HG02798 (cell line): Measurements from ENCODE around the gene TMEM63A.
"Not testable (repeated sequence)": the region's sequence is repeated elsewhere in the genome, so short reads cannot be mapped to it uniquely, and the experiment has no call there.

ENCODE experiments used
- ATAC-seq: cut with Tn5 transposase; IDR thresholded peaks from one replicate; pipeline ENCODE4 v1.9.1; 2021; ENCODE audit warnings: mild to moderate bottlenecking; ENCODE audit not compliant: unreplicated experiment, poor library complexity

The TMEM63A gene

DNA sequence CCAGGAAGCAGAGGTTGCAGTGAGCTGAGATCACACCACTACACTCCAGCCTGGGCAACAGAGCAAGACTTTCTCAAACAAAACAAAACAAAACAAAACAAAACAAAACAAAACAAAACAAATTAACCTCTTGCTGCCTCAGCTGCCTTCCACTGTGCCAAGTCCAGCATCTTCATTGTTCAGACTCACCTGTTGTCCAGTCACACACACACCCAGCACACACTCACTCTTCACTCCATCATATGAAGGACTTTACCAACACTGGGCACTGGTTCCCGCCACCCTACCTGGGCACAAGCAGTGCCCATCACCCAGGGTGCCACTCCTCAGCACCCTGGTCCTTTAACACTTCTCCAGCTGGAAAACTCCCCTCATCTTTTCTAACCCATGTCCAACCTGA, 27.3 kb upstream of the TMEM63A start:
- no peak for ATAC-seq

DNA sequence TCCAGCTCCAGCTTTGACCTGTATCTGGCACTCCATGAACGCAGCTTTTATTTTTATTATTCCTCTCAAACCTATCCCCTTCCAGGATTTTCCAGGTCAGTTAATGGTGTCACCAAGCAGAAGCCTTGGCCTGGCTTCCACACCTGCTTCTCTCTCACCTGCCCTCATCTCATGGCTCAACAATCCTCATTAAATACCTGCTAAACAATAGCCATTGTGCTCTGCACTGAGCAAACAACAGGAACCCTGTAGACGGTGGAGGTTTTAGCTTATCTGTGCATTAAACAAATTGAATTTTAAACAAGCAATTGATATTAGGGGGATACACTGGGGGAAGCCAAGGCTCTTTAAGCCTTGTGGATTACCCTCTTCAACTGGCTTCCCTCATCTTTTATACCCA, 26.6 kb upstream of the TMEM63A start:
- no peak for ATAC-seq

DNA sequence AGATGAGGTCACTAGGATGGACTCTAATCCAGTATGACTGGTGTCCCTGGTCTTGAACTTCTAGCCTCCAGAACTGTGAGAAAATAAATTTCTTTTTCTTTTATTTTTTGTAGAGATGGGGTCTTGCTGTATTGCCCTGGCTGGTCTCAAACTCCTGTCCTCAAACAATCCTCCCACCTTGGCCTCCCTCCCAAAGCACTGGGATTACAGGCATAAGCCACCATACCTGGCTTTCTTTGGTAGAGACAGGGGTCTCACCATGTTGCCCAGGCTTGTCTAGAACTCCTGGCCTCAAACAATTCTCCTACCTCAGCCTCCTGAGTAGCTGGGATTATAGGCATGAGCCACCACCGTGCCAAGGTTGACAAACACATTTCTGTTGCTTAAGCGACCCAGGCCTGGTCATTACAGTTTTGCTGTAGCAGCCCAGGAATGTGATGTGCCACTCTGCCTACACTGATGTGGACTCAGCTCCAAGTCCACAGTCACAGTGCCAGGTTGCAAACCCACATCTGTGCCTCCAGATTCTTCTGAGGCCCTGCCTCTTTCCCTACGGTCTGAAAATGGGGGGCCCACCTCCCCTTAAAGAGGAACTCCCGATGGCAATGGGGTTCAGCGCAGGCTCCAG, 25.9 kb upstream of the TMEM63A start:
- ATAC-seq: no peak

DNA sequence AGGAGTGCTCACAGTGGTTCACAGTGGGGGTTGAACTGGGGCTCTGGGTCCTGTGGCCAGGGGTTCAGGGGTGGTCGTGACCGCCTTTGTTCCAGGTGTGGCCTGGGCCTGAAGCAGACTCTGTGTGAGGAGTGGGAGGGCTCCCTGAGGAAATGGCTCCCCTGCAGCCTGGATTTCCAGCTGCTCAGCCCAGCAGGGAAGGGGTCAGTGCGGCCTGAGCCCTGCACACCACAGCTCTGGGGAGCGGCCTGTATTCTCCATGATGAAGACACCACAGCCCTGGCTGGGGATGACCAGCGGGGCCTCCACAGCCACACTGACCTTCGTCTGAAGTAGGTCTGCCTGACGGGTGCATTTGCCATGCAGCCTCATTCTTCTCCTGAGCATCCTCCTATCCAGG, 25.2 kb upstream of the TMEM63A start:
- ATAC-seq: no peak

DNA sequence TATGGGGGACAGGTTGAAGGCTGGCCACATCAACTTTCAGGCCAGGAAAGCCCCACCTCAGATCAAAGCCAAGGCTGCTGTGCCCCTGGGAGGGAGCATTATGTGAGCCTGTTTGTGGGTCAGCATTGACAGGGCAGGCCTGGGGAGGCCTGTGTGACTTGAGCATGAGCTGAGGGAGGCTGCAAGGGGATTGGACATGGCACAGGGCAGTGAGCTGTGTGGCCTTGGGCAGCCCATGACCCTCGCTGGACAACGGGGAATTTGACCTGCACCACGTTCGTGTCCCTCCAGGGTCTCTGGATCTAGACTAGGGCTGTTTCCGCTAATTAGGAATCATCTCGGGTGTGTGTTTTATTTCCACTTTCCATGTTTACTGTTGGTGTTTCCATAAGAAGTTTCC, 24.3 kb upstream of the TMEM63A start:
- ATAC-seq: no peak

DNA sequence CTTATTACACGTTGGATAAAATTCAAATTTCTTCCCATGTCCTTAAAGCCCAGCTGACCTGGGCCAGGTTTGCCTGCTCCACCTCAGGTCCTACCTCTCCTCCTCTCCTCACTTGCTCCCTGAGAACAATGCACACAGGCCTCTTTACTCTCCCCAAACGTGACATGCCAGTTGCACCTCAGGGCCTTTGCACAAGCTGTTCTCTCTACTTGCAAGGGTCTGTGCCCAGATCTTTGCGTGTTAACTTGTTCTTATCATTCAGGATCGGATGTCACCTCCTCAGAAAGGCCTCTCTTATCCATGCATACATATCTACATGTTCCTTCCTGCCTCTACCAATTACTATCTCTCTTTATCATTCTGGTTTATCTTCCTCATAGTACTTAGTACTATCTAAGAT, 21.4 kb upstream of the TMEM63A start:
- ATAC-seq: no peak

DNA sequence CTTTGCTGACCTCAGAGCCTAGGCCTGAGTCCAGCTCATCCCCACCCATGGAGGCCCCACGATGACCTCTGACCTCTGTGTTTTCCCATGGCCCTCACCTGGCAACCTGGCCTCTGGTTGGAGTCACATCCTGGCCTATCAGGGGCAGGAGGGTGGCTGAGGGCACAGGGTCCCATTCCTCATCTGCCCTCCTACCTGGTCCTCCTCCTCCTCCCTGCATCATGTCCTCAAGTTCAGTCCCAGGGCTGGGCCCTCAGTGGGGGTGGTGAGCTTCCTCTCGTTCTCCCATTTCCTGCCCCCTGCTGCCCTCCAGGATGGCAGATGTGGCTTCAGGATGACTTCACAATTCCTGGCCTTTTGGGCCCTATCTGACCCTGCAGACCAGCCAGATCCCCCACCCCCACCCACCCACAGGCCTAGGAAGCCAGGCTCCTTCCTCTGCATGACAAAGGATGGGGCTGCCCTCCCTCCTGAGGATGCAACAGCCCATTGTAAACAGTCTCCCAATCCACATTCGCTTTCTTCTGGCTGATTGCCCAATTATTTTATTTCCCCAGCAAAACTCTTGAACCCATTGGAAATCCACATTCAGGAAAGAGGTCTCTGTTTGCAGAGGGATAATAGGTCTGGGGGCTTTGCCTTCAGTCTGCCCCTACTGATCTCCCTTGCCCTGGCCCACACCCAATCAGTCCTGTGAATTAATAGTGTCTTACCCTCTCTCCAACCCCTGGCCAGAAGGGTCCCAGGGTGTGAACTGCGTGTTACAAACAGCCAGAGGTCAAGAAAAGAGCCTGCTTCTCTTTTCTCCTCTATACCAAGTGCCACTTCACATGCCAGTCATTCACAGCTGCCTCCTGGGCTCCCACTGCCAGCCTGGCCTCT, 17.1 kb upstream of the TMEM63A start:
- ATAC-seq: no peak

DNA sequence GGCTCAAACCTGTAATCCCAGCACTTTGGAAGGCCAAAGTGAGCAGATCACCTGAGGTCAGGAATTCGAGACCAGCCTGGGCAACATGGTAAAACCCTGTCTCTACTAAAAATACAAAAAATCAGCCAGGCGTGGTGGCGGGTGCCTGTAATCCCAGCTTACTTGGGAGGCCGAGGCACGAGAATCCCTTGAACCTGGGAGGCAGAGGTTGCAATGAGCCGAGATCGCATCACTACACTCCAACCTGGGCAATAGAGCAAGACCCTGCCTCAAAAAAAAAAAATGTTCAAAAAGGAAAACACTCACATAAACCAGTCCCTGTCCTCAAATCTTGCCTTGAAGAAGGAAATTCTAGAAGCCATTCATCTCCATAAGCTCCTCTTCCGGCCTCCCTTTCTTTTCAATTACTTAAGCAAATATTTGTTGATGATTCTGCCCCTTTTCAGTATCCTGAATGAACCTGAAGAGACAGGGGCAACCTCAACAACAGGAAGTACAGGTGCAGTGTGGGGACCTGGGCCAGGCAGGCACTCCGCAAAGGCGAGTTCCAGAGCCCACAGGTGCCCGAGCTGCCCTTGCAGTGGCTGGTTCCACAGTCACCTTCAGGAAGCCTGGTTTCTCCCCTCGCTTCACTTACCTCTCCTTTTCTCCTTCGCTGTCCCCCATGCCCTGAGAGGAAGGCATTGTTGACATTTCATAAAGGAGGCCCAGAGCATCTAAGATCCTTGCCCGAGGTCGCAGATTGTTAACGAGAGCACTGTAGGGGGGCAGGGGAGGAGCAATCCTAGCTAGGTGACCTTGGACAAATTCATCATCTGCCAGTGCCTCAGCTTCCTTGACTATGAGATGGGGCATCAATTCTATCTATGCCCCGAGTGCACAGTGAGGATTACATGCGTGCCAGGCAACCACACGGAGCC, 15.7 kb upstream of the TMEM63A start:
- no peak for ATAC-seq

DNA sequence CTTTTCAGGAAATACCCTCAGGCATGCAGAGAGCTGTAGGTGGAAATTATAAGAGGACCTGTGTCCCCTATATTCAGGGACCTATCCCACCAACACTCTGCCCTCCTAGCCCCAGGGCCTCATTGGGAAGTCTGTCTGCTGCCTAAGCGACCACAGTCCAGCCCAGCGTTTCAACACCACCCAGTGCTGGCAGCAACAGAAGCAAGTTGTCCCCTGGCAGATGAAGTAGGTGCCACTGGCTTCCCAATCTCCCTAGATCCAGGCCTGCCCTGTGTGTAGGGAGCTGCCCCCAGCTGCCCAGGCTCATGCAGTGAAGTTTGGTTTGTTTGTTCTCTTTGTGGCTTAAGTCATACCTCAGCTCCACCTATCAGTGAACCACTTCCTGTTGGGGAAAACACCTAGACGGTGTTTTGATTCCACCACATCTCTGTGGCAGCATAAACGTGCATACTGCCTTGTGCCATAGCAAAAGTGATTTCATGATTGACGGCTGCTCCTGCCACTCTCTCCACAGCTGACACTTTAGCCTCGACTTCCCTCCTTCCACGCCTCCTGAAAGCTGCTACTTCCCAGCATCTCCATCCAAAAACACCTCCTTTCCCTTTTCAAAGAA, 14.9 kb upstream of the TMEM63A start:
- peak; percentile 100 for ATAC-seq

DNA sequence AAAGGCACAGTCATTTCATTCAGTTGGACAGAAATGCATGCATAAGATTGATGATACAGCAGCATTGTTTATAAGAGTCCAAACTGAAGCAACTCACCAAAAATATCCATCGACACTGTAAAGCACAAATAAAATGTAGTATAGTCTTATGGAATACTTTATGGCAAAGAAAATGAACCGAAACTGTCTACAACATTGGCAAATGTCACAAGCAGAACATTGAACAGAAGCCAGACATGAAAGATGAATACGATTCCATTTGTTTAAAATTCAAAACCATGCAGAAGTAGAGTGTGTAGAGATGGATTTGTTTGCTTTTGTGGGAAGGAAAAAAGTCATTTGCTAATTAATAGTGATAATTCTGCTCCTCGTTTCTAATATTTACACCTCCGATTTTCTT, 14.3 kb upstream of the TMEM63A start:
- no peak for ATAC-seq

DNA sequence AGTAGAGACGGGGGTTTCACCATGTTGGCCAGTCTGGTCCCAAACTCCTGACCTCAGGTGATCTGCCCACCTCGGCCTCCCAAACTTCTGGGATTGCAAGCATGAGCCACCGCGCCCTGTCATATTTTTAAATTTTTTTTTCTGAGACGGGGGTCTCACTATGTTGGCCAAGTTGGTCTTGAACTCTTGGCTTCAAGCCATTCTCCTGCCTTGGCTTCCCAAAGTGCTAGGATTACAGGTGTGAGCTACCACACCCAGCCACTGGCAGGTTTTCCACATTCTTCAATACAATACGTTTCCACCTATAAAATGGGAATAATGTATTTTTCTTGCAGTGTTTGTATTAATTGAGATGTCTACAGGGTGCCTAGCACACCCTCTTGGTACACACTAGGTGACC, 10.1 kb upstream of the TMEM63A start:
- no peak for ATAC-seq

DNA sequence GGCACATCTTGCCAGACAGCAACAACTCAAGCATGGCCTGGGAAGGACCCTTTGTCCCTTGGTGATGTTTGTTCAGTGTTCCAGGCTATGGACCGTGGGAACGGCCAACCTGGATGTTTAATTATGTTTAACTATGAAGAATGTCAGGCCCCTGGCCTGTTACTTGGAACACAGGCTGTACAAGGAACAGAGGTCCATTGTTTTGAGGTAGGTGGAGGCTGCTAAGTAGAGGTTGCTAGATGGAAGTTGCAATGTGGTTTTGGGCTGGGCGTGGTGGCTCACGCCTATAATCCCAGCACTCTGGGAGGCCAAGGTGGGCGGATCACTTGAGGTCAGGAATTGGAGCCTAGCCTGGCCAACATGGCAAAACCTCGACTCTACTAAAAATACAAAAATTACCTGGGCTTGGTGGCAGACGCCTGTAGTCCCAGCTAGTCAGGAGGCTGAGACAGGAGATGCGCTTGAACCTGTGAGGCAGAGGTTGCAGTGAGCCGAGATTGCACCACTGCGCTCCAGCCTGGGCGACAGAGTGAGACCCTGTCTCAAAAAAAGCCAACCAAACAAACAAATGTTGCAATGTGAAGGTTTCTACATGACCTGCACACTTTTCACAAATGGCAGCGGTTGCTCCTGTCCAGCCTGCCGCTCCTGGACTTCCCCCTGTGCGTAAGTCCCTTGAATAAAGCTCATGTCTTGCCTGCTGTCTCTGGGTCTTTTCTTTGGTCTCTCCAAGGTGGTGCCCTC, 9.2 kb upstream of the TMEM63A start:
- no peak for ATAC-seq

DNA sequence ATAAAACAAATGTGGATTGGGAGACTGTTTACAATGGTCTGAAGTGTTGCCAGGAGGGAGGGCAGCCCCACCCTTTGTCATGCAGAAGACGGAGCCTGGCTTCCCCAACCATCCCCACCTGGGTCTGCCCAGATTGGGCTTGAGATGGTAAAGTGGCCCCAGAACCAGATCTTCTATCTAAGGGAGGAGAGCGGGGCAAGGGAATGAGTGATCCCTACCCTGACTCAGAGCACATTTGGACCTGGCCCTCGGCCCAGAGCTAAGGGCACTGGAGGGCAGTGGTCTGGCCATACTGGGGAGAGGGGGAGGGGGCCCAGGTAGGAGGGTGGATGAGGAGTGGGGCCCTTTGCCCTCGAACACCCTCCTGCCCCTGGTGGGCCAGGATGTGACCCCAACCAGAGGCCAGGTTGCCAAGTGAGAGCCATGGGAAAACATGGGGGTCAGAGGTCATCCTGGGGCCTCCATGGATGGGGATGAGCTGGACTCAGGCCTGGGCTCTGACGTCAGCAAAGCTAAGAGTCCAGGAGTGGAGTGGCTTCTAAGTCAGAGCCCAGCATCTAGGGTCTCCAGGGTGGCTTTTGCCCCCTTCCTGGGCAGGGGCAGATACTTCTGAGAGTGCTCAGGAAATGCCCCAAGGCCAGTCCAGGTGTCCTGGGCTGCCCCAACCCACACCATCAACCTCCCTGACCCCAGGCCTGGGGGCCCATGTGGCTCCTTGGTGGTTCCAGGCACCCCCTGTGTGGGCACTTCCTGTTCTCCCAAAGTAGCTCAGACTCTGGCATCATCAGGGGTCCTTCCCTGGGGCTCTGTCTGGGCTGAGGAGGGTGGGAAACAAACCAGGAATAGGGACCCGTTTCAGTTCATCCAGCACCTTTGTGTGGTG, 8.4 kb upstream of the TMEM63A start:
- no peak for ATAC-seq

DNA sequence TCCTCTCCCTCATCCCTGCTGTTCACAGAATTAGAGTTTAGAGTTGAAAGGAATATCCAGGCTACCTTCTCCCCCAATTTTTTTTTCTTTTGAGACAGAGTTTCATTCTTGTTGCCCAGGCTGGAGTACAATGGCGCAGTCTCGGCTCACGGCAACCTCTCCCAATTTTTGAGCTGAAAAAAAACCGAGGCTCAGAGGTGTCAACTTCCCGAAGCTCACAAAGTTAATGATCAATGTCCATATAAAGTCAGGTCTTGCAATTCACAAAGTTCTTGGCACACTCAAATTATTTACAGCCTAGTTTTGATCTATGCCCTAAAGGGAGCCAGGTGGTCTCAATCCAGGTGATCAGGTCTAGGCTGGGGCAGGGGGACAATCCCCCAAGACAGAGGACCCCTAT, 7.6 kb upstream of the TMEM63A start:
- no peak for ATAC-seq

DNA sequence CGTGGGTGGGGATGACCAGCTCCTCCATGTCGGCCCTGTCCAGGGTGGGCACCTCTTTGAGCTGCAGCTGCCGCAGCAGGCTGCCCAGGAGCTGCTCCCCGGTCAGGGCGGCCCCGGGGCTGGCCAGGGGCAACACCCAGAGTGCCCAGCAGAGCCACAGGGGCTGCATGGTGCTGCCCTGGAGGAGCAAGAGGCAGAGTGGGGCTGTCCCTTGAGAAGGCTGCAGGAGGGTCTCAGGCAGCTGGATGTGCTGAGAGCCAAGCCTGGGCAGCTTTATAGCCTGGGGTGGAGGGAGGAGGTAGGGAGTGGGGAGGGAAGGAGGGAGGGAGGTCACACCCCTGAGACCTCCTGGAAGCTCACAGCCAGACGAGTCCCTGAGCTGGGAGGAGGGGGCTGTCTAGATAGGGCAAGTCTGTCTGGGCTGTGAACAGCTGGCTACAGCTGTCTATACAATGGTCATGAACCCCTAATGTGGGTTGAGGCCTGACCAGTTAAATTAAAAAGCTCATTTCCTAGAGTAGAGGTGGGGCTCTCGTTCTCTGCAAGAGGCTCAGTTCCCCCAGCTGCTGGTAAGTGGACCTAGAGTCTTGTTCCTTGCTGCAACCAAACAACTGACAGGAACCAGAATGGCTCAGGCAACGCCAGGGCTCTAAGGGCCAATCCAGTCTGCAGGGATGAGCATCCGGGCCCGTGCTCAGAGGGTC, 6.9 kb upstream of the TMEM63A start, which contains the start of gene LEFTY1:
Gene LEFTY1 (minus strand): TSS at position 249 of the 704 bp plus-strand sequence. CDS start 80 bp downstream, at position 169.
- no peak for ATAC-seq

DNA sequence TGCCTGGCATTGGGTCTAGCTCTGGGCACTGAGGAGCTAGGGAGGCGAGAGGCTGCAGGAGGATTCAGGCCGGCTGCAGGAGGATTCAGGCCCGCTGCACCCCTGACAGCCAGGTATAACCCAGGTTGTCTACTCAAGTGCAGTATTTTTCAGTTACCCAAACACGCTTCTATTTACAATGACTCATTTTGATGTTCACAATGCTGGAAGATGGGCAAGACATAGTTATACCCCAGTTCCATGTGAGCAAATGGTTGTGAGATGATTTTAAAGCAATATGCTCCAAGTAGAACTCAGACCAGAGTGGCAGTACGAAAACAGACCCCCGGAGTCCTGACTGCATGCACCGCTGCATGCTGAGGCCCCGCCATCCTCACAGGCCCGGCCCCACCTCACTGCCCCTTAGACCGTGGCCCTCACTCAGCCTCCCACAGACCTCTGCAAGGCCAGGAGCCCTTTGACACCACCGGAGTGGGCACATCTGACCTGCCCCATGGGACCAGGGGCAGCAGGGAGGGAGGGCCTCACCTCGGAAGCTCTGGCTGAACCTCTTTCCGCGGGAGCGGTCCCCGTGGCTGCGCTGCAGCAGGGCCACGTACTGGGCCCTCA, 6.2 kb upstream of the TMEM63A start:
- no peak for ATAC-seq

DNA sequence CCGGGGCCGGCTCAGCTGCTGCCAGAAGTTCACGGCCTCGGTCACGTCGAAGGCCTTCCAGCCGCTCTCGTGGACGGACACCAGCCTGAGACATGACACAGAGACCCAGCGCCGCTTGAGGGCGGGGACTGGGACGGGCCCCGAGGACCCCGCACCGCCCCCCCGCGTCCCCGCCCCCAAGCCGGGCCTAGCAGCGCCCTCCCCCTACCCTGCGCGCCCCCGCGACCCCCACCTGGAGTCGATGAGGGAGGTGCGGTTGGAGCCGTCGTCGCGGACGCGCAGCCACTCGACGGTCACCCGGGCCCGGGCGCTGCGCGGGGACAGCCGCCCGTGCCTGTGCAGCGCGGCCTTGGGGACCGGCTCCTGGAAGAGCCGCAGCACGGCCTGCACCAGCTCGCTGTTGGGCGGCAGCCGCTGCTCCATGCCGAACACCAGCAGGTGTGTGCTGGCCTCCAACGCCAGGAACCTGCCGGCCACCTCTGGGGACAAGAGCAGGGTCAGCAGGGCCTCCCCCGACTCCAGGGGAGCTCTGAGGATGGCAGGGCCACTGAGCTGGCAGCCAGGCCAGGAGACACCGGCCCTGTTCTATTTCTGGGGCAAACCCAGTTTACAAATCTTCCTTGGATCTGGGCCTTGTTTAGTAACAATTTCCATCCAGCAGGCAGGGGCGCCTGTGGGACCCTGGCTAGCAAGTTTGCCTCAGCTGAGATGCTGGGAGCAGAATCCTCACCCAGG, 5.5 kb upstream of the TMEM63A start:
- ATAC-seq: not testable (repeated sequence)
